Left ventricle myocardium inferior (tissue), 1 donor: ENCODE results near the gene TUNAR. TPM values are rescaled to one million over a fixed set of nuclear protein-coding genes. Genes with fewer than 3 reads are reported as not detected.

Source experiments
- DNase-seq: peaks from one replicate; pipeline ENCODE4 v3.0.0-alpha.2; 2020
- H3K27ac ChIP-seq: fragments of 200-600 bp; replicated peaks from 2 replicates; pipeline ENCODE4 v1.8.0; 2021
- H3K27me3 ChIP-seq: fragments of 200-600 bp; 2 replicates; pipeline ENCODE4 v1.8.0; 2021; ENCODE audit warnings: low read depth
- H3K36me3 ChIP-seq: fragments of 200-600 bp; 2 replicates; pipeline ENCODE4 v1.8.0; 2021
- H3K4me1 ChIP-seq: fragments of 200-600 bp; 2 replicates; pipeline ENCODE4 v1.8.0; 2021
- H3K4me3 ChIP-seq: fragments of 200-600 bp; 2 replicates; pipeline ENCODE4 v1.8.0; 2021; ENCODE audit warnings: mild to moderate bottlenecking, moderate library complexity
- H3K9me3 ChIP-seq: fragments of 200-600 bp; replicated peaks from 2 replicates; pipeline ENCODE4 v1.8.0; 2021
- CTCF ChIP-seq: fragments of 200-600 bp; IDR thresholded peaks from 2 replicates; pipeline ENCODE4 v1.8.0; 2021; ENCODE audit warnings: antibody characterized with exemption, mild to moderate bottlenecking, borderline replicate concordance
- intact Hi-C: fragments of 100-400 bp; cut with micrococcal nuclease; formaldehyde crosslinking; loops from one replicate; pipeline ENCODE4 v1.11.0; 2022
- total RNA-seq: library from RNA; stranded (reverse); fragmentation: NEBNext Ultra II Directional; extraction: Animal tissue kit (Norgen Biotek cat#: 25700); gene quantifications from one replicate; pipeline ENCODE4 v1.2.1, GENCODE V29; 2021
- donor health status: DM: no; HTN: yes; CAD: no; lungs with severe emphysema.

Gene TUNAR
- total RNA-seq, 1 donor from 2014 or later: not detected

DNA sequence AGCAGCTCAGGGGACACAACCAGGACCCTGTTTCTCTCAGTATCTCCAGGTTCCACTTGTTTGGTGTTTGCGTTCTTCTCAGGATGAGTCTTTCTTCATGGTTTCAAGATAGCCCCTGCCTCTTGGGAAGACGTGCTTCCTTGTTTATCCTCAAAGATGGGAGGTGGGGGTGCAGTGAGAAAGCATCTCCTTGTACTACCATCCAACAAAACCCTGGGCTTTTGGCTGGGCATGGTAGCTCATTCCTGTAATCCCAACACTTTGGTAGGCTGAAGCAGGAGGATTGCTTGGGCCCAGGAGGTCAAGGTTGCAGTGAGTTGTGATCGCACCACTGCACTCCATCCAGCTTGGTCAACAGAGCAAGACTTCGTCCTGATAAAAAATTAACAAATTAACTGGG is 21.0 kb upstream of the TUNAR start:
- Histone ChIP-seq H3K4me3 (no peak overlapping the region), H3K27ac (no peak overlapping the region), H3K27me3 (peaks cover 44% of the 10 kb centered on the region), H3K4me1 (peaks cover 8% of the 10 kb centered on the region), H3K9me3 (peaks cover 7% of the 10 kb centered on the region), H3K36me3 (no peaks in the 10 kb centered on the region)
- DNase-seq: no peak
- TF ChIP-seq CTCF: no peak
- intact Hi-C loops: no loop called here

GRCh38 chr14:95857275-95857674 is 19.4 kb upstream of the TUNAR start:
- no peaks in the 10 kb centered on the region for H3K9me3 ChIP-seq
- no peak overlapping the region for H3K27ac ChIP-seq
- no peak overlapping the region for H3K4me3 ChIP-seq
- H3K4me1 ChIP-seq: peaks cover 8% of the 10 kb centered on the region
- no peak for TF ChIP-seq CTCF
- peaks cover 33% of the 10 kb centered on the region for H3K27me3 ChIP-seq
- H3K36me3 ChIP-seq: no peaks in the 10 kb centered on the region
- DNase-seq: no peak
- intact Hi-C loops: no loop called here

DNA sequence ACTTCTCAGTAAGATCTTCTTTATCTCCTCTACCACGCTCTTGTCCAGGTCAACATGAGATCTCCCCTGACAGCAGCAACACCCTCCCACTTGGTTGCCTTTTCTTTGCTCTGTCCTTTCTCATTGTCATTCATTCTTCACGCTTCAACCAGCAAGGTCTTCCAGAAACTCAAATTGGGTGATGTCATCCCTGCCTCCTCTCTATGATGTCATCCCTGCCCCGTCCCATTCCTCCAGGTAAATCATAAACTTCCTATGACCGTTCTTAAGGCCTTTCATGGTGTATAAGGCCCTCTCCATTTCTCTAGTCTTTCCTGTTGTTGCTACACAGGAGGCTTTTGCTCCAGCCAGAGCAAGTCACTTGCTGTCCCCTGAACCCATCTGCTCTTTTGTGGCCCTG is 17.7 kb upstream of the TUNAR start:
- H3K27ac ChIP-seq: no peak overlapping the region
- intact Hi-C loops: no loop called here
- DNase-seq: no peak
- H3K27me3 ChIP-seq: peaks cover 39% of the 10 kb centered on the region
- TF ChIP-seq CTCF: no peak
- H3K4me3 ChIP-seq: no peak overlapping the region
- H3K9me3 ChIP-seq: no peaks in the 10 kb centered on the region
- H3K4me1 ChIP-seq: peaks cover 8% of the 10 kb centered on the region
- no peaks in the 10 kb centered on the region for H3K36me3 ChIP-seq

GRCh38 chr14:95862243-95862642 is 14.4 kb upstream of the TUNAR start:
- intact Hi-C loops: no loop called here
- Histone ChIP-seq H3K27ac (no peak overlapping the region), H3K9me3 (peaks cover 16% of the 10 kb centered on the region), H3K4me1 (peaks cover 5% of the 10 kb centered on the region), H3K36me3 (no peaks in the 10 kb centered on the region), H3K27me3 (peaks cover 51% of the 10 kb centered on the region), H3K4me3 (no peak overlapping the region)
- no peak for DNase-seq
- TF ChIP-seq CTCF: no peak

DNA sequence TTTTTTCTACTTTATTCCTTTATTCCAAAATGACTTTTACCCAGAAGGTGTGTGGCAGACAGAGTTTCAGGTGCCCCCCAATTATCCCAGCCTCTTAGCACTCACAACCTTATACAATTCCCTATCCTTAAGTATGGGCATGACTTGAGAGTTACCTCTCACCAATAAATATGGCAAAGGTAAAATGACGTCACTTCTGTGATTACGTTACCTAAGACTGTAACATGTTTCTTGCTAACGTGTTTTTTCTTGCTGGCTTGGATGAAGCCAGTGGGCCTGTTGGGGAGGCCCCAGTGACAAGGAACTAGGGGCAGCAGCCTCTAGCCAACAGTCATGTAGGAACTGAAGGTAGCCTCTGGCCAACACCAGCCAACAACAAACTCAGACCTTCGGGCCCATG is 13.3 kb upstream of the TUNAR start:
- peaks cover 50% of the 10 kb centered on the region for H3K27me3 ChIP-seq

More for the DNA sequence above, 13.3 kb upstream of the TUNAR start:
- H3K4me3 ChIP-seq: no peak overlapping the region
- no peaks in the 10 kb centered on the region for H3K36me3 ChIP-seq
- H3K9me3 ChIP-seq: peaks cover 16% of the 10 kb centered on the region
- no peak for TF ChIP-seq CTCF
- intact Hi-C loops: no loop called here
- no peak for DNase-seq
- H3K4me1 ChIP-seq: no peaks in the 10 kb centered on the region
- no peak overlapping the region for H3K27ac ChIP-seq
